ENCODE measurements around the gene TTYH3.

DNA sequence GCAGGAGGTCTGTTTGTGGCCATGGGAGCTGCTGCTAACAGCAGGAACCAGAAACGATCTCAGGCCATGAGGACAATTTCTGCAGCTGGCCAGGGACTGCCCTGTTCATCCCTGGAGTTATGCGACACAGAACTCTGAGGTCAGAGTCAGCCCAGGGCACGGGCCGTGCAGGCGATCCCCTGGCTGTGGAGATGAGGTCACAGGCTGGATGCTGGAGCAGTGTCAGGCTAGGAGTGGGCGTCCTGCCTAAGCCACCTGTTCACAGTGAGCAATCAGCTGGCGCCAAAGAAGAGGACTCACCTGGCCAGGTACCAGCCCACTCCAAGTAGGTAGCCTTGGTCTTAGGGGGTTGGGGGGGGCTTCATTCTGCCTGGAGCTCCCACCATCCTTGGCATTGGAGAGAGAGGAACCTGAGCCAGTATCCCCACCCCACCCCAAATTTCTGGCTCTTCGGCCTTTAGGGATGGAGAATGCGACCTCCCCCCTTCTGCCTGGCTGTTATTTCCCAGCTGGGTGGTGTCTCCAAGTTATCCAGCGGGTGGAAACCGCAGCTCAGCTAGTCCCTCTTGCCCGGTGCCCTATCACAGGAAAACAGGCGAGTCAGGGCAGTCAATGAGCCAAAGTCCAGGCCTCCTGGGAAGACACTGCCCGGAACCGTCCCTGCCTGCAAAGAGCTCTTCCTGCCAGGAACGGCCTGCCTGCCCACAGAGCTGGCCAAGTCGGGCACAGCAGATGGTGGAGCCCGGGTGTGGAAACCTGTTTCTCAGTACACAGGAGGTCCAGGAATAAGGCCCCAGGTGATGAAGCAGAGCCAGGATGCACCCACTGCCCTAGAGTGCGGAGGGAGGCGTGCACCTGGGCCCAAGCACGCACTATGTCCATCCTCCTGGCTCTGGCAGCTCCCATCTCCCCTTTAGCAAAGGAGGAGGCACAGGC is 1.8 kb upstream of the TTYH3 start:
- TF ChIP-seq, protein P1, sequence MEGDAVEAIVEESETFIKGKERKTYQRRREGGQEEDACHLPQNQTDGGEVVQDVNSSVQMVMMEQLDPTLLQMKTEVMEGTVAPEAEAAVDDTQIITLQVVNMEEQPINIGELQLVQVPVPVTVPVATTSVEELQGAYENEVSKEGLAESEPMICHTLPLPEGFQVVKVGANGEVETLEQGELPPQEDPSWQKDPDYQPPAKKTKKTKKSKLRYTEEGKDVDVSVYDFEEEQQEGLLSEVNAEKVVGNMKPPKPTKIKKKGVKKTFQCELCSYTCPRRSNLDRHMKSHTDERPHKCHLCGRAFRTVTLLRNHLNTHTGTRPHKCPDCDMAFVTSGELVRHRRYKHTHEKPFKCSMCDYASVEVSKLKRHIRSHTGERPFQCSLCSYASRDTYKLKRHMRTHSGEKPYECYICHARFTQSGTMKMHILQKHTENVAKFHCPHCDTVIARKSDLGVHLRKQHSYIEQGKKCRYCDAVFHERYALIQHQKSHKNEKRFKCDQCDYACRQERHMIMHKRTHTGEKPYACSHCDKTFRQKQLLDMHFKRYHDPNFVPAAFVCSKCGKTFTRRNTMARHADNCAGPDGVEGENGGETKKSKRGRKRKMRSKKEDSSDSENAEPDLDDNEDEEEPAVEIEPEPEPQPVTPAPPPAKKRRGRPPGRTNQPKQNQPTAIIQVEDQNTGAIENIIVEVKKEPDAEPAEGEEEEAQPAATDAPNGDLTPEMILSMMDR (IDR thresholded peaks at IDR 0.05) = no peak
- TF ChIP-seq, protein P2, sequence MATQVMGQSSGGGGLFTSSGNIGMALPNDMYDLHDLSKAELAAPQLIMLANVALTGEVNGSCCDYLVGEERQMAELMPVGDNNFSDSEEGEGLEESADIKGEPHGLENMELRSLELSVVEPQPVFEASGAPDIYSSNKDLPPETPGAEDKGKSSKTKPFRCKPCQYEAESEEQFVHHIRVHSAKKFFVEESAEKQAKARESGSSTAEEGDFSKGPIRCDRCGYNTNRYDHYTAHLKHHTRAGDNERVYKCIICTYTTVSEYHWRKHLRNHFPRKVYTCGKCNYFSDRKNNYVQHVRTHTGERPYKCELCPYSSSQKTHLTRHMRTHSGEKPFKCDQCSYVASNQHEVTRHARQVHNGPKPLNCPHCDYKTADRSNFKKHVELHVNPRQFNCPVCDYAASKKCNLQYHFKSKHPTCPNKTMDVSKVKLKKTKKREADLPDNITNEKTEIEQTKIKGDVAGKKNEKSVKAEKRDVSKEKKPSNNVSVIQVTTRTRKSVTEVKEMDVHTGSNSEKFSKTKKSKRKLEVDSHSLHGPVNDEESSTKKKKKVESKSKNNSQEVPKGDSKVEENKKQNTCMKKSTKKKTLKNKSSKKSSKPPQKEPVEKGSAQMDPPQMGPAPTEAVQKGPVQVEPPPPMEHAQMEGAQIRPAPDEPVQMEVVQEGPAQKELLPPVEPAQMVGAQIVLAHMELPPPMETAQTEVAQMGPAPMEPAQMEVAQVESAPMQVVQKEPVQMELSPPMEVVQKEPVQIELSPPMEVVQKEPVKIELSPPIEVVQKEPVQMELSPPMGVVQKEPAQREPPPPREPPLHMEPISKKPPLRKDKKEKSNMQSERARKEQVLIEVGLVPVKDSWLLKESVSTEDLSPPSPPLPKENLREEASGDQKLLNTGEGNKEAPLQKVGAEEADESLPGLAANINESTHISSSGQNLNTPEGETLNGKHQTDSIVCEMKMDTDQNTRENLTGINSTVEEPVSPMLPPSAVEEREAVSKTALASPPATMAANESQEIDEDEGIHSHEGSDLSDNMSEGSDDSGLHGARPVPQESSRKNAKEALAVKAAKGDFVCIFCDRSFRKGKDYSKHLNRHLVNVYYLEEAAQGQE (IDR thresholded peaks at IDR 0.05; ENCODE audit: insufficient read depth in 1 of 2, low read depth in 2 of 2, low read length in 1 of 2) = no peak

Data from Panc1 (cell line).